Caco-2 (cell line): ENCODE data around the gene COL20A1. TPM values are rescaled to one million over a fixed set of nuclear protein-coding genes. Genes with fewer than 3 reads are reported as not detected.

Experiments
- BruUV-seq: library from RNA; stranded (reverse); fragments of 400-500 nt; replicated peaks from 2 replicates; lab custom pipeline; 2021; lab: Mats Ljungman, UMichigan
- CTCF ChIA-PET: fragments of 300-600 bp; sonication (Branson Sonifier 250); formaldehyde crosslinking; loops from one replicate; lab custom pipeline; 2022; ENCODE audit warnings: antibody characterized with exemption; lab: Charles Lee
- POLR2A ChIA-PET: fragments of 300-600 bp; sonication (Branson Sonifier 250); formaldehyde crosslinking; loops from one replicate; lab custom pipeline; 2022; ENCODE audit warnings: antibody characterized with exemption; lab: Charles Lee
- DNase-seq, 2 experiments: peaks; one replicate each; pipeline versions ENCODE4 v3.0.0 to v3.0.0-alpha.2; 2020 to 2022
- H3K27me3 ChIP-seq: replicated peaks from 2 replicates; pipeline ENCODE4 v1.6.0; 2011; ENCODE audit warnings: low read length; ENCODE audit not compliant: control insufficient read depth, insufficient read depth
- H3K36me3 ChIP-seq: 2 replicates; pipeline ENCODE4 v1.5.1; 2011; ENCODE audit warnings: low read length; ENCODE audit not compliant: control insufficient read depth, insufficient read depth
- H3K4me1 ChIP-seq: fragments of 250-450 bp; sonication (Bioruptor Pico); 2 replicates; pipeline ENCODE4 v1.5.1; 2020; ENCODE audit warnings: mild to moderate bottlenecking
- H3K4me3 ChIP-seq: 2 replicates; pipeline ENCODE4 v1.5.1; 2011; ENCODE audit warnings: low read depth, mild to moderate bottlenecking, control low read depth, low read length
- H3K9me3 ChIP-seq: fragments of 250-450 bp; sonication (Bioruptor Pico); 2 replicates; pipeline ENCODE4 v1.5.1; 2020; ENCODE audit warnings: mild to moderate bottlenecking, moderate library complexity
- H3K27ac Mint-ChIP-seq: one replicate; pipeline ENCODE4 v1.8.0; 2022; ENCODE audit warnings: mixed read lengths; ENCODE audit not compliant: unreplicated experiment
- H3K27me3 Mint-ChIP-seq: one replicate; pipeline ENCODE4 v1.8.0; 2022; ENCODE audit warnings: mixed read lengths; ENCODE audit not compliant: insufficient read depth, unreplicated experiment
- H3K36me3 Mint-ChIP-seq: one replicate; pipeline ENCODE4 v1.8.0; 2022; ENCODE audit warnings: mild to moderate bottlenecking, mixed read lengths; ENCODE audit not compliant: insufficient read depth, unreplicated experiment
- H3K4me1 Mint-ChIP-seq: one replicate; pipeline ENCODE4 v1.8.0; 2022; ENCODE audit warnings: low read depth, mixed read lengths; ENCODE audit not compliant: unreplicated experiment
- H3K4me3 Mint-ChIP-seq: one replicate; pipeline ENCODE4 v1.8.0; 2022; ENCODE audit warnings: mild to moderate bottlenecking, moderate library complexity, mixed read lengths; ENCODE audit not compliant: unreplicated experiment
- H3K9me3 Mint-ChIP-seq: one replicate; pipeline ENCODE4 v1.8.0; 2022; ENCODE audit warnings: mixed read lengths; ENCODE audit not compliant: unreplicated experiment
- intact Hi-C: fragments of 100-400 bp; cut with micrococcal nuclease; formaldehyde crosslinking; loops from one replicate; pipeline ENCODE4 v1.10.0; 2022; ENCODE audit not compliant: unreplicated experiment
- total RNA-seq: library from RNA; stranded (reverse); gene quantifications from 2 replicates; pipeline ENCODE4 v1.2.3, GENCODE V29; 2022
- TF ChIP-seq, protein P1 (sequence below), 2 experiments: fragments of 200-600 bp in 1 of 2; IDR thresholded peaks; 1 replicate in 1 of 2; 2 replicates in 1 of 2; pipeline versions ENCODE4 v1.5.1 to v1.8.0; 2011 to 2022; ENCODE audit warnings: antibody characterized with exemption in 1 of 2, control low read depth in 1 of 2, inconsistent platforms in 1 of 2, low read depth in 1 of 2, low read length in 1 of 2, mild to moderate bottlenecking in 1 of 2, moderate library complexity in 1 of 2; ENCODE audit not compliant: insufficient read depth in 1 of 2, severe bottlenecking in 1 of 2, unreplicated experiment in 1 of 2

Gene COL20A1
- total RNA-seq, 1 experiment from 2014 or later = 0.27 TPM

DNA sequence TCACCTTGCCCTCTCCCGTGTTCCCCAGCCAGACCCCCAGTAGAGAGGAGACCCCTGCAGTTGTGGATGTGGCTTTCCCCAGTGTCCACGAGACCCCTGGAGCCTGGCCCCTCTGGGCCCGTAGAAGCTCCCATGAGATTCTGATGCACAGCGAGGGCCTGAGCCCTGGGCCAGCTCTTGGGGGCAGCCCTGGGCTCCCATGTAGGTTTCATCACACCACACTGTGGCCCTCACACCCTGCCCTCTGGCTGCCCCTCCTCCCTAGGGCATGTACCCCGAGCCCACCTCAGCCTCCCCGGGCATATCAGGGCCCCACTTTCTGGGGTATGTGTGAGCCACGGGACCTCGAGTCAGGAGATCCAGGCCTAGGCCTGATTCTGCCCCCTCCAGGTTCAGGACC is 75.2 kb downstream of the COL20A1 start:
- Histone ChIP-seq H3K4me3 (no peak overlapping the region), H3K9me3 (no peaks in the 10 kb centered on the region), H3K27me3 (no peaks in the 10 kb centered on the region), H3K4me1 (peaks cover 10% of the 10 kb centered on the region), H3K36me3 (no peaks in the 10 kb centered on the region)
- intact Hi-C loops = no loop called here
- no peak for DNase-seq
- H3K36me3 Mint-ChIP-seq = no peaks in the 10 kb centered on the region
- TF ChIP-seq, protein P1, sequence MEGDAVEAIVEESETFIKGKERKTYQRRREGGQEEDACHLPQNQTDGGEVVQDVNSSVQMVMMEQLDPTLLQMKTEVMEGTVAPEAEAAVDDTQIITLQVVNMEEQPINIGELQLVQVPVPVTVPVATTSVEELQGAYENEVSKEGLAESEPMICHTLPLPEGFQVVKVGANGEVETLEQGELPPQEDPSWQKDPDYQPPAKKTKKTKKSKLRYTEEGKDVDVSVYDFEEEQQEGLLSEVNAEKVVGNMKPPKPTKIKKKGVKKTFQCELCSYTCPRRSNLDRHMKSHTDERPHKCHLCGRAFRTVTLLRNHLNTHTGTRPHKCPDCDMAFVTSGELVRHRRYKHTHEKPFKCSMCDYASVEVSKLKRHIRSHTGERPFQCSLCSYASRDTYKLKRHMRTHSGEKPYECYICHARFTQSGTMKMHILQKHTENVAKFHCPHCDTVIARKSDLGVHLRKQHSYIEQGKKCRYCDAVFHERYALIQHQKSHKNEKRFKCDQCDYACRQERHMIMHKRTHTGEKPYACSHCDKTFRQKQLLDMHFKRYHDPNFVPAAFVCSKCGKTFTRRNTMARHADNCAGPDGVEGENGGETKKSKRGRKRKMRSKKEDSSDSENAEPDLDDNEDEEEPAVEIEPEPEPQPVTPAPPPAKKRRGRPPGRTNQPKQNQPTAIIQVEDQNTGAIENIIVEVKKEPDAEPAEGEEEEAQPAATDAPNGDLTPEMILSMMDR (IDR thresholded peaks at IDR 0.05; ENCODE audit: insufficient read depth in 1 of 2, low read depth in 1 of 2, low read length in 1 of 2, severe bottlenecking in 1 of 2, unreplicated experiment in 1 of 2) = no peak
- ChIA-PET CTCF (no interaction called here), POLR2A (no interaction called here)
- no peak overlapping the region for H3K4me3 Mint-ChIP-seq
- H3K4me1 Mint-ChIP-seq = peaks cover 5% of the 10 kb centered on the region
- H3K27ac Mint-ChIP-seq = no peak overlapping the region
- no TSS peak for BruUV-seq
- H3K9me3 Mint-ChIP-seq = no peaks in the 10 kb centered on the region
- peaks cover 4% of the 10 kb centered on the region for H3K27me3 Mint-ChIP-seq

DNA sequence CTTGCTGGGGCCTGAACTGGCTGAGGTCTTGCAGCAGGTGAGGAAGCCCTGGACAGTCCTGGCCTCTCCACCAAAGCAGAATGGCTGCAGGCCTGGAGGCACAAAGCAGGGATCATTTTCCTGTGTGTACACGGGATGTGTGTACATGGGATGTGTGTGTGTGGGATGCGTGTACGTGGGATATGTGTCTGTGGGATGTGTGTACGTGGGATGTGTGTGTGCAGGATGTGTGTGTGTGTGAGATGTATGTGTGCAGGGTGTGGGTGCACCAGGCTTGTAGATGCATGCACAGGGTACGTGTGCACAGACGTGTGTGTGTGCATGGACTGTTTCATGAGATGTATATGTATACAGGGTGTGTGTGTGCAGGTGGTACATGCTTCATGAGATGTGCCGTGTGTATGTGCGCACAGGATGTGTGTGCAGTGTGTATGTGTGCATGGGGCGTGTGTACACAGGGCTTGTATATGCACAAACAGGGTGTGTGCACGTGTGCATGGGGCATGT is 76.1 kb downstream of the COL20A1 start:
- Mint-ChIP-seq H3K4me1 (peaks cover 3% of the 10 kb centered on the region), H3K27ac (no peak overlapping the region), H3K9me3 (no peaks in the 10 kb centered on the region), H3K36me3 (no peaks in the 10 kb centered on the region), H3K27me3 (peaks cover 4% of the 10 kb centered on the region), H3K4me3 (no peak overlapping the region)
- intact Hi-C loops = no loop called here
- H3K27me3 ChIP-seq = no peaks in the 10 kb centered on the region
- POLR2A ChIA-PET = no interaction called here
- TF ChIP-seq, protein P1 (IDR thresholded peaks at IDR 0.05; ENCODE audit: insufficient read depth in 1 of 2, low read depth in 1 of 2, low read length in 1 of 2, severe bottlenecking in 1 of 2, unreplicated experiment in 1 of 2) = no peak
- H3K4me1 ChIP-seq = peaks cover 3% of the 10 kb centered on the region; the same call in 1 of the 2 replicates
- no peak overlapping the region for H3K4me3 ChIP-seq
- BruUV-seq = no TSS peak
- CTCF ChIA-PET = no interaction called here
- no peaks in the 10 kb centered on the region for H3K36me3 ChIP-seq
- H3K9me3 ChIP-seq = no peaks in the 10 kb centered on the region
- DNase-seq = no peak

DNA sequence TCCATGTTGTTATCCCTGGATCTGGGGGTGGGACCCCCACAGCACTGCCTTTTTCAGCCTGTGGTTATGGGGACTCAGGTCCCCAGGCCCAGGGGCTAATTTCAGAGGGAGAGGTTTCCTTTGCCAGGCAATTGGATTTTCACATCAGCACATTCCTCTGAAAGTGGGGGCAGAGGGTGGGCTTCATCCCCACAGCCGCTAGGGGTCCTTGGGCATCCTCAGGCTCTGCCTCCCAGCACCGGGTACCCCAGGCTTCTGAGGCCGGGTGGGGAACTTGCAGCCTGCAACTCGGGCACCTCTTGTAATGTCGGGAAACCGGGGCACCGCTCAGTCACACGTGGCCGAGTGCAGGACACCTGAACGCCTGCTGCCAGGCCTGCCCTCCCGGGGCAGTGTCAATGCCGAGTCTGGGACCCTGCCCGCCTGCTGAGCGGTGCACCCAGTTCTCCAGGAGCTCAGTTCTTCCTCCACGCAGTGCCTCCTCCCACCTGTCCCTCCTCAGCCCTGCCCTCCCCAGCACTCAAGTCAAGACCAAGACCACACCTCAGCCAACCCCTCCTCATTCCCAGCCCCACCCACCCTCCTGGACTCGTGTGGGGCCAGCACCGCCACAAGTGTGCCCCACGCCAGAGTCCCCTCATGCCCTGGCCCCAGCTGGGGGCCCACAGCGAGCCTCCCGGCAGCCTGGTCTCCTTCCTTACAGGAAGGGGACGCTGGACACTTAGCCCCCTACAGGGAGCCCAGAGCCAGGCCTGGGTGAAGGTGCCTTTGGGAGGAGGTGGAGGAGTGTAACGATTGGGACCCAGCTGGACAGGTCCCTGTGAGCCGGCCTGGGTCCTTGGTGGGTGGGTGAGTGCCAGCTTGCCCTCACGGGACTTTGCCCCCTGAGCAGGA is 77.0 kb downstream of the COL20A1 start:
- intact Hi-C loops = no loop called here
- Mint-ChIP-seq H3K36me3 (no peaks in the 10 kb centered on the region), H3K4me3 (no peak overlapping the region), H3K27me3 (peaks cover 4% of the 10 kb centered on the region), H3K27ac (no peak overlapping the region), H3K4me1 (no peaks in the 10 kb centered on the region), H3K9me3 (no peaks in the 10 kb centered on the region)
- CTCF ChIA-PET = interaction anchor here (0.6 to 1.4 kb wide), 4 partner anchors 8 to 115 kb away, joined by 3 to 6 read pairs (median 3); no protein-coding TSS in a partner anchor
- no peaks in the 10 kb centered on the region for H3K27me3 ChIP-seq
- DNase-seq = no peak
- H3K4me1 ChIP-seq = peaks cover 8% of the 10 kb centered on the region; the same call in 1 of the 2 replicates
- no peaks in the 10 kb centered on the region for H3K36me3 ChIP-seq
- POLR2A ChIA-PET = no interaction called here
- no peaks in the 10 kb centered on the region for H3K9me3 ChIP-seq
- no peak overlapping the region for H3K4me3 ChIP-seq
- BruUV-seq = no TSS peak
- TF ChIP-seq, protein P1 (IDR thresholded peaks at IDR 0.05; ENCODE audit: insufficient read depth in 1 of 2, low read depth in 1 of 2, low read length in 1 of 2, severe bottlenecking in 1 of 2, unreplicated experiment in 1 of 2) = peak; percentile 10 to 16
